HG03060 (cell line): ENCODE measurements around the gene PDE6G.
"Not testable (repeated sequence)": the region's sequence is repeated elsewhere in the genome, so short reads cannot be mapped to it uniquely, and the experiment has no call there.

Experiments
- ATAC-seq: cut with Tn5 transposase; IDR thresholded peaks from one replicate; pipeline ENCODE4 v1.9.1; 2021; ENCODE audit warnings: low read depth, moderate number of reproducible peaks; ENCODE audit not compliant: unreplicated experiment

The PDE6G gene

DNA sequence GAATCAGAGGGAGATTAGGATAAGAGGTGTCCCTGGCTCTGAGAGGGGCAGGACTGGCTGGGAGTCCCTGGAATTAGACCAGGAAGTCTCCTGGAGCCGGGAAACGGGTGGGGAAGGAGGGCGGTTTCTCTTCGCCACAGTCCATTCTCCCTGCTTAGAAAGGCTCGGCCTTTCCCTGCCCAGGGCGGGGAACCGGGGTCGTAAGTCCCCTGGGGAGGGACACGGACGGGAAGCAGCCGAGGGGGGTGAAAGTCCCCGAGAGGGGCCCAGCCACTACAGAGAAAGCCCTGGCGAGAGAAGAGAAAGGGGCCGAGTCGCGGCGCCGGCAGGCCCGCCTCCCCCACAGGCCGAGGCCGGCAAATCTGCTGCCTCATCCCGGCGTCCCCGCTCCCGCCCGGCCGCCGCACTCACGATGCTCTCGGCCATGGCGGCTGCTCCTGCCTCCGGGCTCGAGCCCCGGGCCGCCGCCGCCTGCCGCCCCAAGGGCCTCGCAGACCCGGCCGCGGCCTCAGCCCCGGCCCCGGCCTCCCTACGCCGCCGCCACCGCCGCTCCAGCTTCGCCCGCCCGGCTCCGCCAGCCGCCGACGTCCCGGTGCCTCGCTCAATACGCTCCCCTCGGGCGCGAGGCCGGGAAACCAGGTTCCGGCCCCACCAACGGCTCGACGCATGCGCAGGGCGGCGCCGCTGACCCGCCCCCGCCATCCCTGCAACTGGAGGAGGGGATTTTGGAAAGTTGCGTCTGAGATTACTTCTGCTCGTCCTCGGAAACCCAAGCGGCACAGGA, 19.6 kb downstream of the PDE6G start, which contains the start of the genes NPLOC4 and TSPAN10:
TSS of gene NPLOC4 (minus strand) at position 608 of the 784 bp plus-strand sequence. CDS start at position 426, 182 bp downstream.
TSS of gene TSPAN10 (plus strand) at position 692 of the 784 bp plus-strand sequence. CDS start 5,217 bp downstream, outside the sequence.
- ATAC-seq = peak; percentile 66

DNA sequence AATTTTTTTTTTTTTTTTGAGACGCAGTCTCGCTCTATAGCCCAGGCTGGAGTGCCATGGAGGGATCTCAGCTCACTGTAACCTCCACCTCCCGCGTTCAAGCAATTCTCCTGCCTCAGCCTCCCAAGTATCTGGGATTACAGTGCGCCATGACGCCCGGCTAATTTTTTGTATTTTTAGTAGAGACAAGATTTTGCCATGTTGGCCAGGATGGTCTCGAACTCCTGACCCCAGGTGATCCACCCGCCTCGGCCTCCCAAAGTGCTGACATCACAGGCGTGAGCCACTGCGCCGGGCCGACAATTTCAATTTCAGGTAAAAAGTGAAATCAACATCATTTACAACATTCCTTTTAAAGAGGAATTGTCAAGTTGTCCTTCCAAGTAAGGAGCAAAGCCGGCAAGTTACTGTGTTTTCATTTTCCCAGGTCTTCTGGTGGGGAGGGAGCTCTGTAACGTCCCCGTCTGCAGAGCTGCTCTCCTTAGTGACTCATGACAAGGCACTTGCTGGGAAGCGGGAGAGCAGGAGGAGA, 20.3 kb downstream of the PDE6G start:
- no peak for ATAC-seq

DNA sequence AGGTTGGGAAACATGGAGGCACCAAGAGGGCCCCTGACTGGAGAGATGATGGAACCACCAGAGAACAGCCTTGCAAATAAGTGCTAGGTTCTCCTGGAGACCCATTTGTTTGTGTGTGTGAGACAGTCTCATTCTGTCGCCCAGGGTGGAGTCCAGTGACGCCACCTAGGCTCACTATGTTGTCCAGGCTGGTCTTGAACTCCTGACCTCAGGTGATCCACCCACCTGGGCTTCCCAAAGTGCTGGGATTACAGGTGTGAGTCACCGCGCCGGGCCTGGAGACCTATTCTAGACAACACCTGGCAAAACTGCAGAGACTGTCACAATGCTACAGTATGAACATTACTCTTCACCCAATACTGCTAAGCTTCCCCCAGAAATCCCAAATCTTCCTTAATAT, 20.9 kb downstream of the PDE6G start:
- no peak for ATAC-seq

DNA sequence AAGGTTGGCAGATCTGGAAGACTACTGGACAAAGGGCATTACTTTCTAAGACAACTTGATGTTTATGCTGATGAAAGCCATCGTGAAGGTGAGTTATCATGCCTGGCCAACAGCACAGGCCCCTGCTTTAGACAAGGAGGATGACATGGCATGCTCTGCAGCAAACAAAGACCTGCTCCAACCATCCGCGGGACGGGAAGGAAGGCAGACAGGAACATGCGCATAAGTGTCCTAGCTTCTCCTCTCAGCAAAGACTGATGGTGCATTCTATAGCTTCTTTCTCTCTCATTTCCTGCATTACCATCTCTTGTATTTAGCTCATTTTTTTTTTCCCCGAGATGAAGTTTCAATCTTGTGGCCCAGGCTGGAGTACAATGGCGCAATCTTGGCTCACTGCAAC, 24.9 kb downstream of the PDE6G start:
- no peak for ATAC-seq

DNA sequence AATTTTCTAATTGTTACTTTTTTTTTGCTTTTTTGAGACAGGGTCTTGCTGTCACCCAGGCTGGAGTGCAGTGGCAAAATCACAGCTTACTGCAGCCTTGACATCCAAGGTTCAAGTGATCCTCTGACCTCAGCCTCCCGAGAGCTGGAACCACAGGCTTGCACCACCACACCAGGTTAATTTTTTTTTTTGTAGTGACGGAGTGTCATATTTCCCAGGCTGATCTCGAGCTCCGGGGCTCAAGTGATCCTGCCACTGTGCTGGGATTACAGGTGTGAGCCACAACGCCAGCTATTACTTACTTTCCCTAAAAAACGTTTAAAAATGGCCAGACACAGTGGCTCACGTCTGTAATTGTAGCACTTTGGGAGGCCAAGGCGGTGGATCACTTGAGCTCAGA, 26.1 kb downstream of the PDE6G start:
- ATAC-seq = no peak

DNA sequence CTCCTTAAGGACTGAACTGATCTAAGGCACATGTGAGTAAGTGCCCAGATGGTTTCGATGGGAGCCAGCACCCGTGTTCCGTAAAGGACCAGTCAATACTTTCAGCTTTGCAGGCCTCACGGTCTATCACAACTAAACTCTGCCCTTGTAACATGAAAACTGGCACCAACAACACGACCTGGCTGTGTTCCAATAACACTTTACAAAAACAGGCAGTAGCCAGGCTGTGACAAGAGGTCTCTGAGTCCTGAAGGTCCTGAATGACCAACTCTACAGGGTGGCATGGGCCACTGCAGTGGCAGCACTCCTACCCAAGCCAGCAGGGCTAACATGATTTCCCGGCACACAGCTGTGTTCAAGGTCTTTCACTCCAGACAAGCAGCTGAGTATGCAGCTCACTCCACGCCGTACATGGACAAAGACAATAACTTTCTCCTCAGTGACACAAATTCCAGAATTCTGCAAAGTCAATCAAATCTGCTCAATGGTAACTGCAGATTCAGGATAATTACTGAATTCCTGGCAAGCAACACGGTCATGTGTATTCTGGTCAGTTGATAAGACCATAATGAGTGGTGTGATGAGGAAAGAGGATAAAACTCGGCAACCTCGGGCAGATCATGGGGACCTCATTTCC, 34.7 kb downstream of the PDE6G start:
- ATAC-seq = no peak

DNA sequence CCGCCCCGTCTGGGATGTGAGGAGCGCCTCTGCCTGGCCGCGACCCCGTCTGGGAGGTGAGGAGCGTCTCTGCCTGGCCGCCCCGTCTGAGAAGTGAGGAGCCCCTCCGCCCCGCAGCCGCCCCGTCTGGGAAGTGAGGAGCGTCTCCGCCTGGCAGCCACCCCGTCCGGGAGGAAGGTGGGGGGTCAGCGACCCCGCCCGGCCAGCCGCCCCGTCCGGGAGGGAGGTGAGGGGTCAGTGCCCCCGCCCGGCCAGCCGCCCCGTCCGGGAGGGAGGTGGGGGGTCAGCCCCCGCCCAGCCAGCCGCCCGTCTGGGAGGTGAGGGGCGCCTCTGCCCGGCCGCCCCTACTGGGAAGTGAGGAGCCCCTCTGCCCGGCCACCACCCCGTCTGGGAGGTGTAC, 38.0 kb downstream of the PDE6G start:
- ATAC-seq = not testable (repeated sequence)

DNA sequence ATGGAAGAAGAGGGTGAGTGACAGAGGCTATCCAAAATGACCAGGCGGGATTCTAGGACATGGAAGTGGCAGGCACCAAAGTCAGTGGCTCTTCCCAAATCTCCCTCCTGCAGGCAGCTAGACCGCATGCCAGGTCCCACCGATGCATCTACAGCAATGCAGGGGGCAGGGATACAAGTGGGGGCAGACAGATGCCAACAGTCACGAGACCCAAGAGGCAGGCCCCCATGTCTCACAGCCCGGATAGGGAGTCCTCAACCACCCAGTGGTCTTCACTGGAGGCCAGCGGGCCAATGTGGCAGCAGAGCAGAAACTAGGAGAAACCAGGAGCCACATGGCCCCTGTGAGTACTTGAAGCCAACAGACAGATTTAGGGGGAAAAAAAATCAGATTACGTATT, 39.5 kb downstream of the PDE6G start:
- ATAC-seq = no peak

DNA sequence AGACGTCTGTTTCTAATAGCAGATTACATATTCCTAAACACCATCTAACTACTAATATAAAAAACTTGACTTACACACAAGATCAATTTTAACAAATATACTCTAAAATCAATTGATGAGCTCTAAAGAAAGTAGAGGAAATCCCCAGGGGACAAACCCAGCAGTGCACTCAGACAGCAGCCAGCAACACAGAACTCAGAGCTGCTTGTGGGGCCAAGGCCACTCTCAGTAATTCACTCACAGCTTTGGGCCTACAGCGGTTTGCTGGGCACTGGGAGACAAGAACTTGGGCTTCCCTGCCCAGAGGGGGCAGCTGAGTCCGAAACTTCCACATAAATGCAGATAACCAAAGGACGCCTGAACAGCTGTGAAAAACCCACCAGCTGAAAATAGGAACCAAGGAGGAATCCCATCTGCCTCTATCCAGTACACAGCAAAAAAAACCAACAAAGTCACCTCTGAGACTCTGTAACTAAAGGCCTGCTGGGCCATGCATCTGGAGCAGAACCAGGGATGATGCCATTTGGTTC, 40.9 kb downstream of the PDE6G start:
- no peak for ATAC-seq

DNA sequence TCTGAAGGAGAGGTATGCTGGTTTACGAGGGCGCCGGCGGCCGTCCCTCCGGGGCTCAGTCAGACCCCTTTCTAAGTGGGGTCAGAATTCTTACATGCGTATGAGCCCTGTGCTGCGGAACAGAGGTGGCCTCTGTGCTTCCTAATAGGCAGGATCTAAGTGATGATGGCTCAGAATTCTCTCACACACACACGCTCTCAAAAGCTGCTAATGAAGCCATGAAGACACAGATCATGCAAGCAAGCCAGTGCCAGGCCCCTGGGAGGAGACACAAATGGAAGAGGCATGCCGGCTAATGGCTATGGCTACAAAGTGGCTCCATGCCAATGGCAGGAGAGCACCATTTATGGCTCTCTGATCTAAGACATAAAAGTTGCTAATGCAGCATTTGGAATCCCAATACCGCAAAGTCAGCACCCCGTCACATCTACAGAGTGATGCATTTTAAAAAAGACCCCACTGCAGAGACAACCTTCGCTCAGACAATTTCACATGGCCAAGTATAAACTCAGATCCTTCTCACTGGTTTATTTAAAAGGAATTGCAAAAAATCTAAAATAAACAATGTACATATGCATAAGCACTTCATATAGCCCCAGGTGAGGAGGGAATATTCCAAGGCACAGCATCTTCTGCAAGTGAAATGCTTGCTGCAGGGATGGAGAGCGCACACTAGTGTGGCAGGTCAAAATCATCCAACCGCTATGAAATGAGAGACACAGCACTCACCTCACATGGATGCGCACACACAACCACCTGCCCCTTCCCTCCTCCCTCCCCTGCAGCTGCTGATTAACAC, 44.0 kb downstream of the PDE6G start:
- ATAC-seq = no peak

DNA sequence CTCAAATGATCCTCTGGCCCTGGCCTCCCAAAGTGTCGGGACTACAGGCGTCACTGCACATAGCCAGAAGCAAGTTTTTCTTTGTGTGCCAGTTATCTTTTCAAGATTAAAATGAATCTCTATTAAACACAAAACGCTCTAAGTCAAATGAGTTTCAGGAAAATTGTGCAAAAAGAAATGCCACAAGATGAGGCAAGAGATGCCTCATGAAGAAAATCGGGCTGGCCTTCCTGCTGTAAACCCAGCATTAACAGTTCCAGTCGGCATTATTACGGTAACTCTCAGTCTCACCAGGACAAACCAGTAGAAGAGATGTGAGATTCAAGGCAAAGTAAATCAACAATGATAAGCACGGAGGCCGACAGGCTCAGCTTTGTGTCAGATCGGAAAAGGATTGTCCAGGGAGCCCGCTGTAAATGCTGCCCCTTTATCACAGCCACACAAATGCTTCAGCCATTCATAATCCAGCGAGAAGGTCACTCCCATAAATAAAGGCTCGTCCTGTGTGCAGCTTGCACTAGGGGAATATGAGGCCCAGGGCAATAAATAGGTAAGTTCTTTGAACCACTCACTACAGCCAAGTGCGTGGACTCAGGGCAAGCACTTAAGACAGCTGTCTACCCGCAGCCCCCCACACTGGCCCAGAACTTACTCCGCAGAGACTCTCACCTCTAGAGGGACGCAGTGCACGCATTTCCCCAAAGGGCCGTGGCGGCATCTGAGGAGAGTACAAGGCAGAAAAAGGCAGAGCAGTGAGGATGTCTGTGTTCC, 46.6 kb downstream of the PDE6G start:
- ATAC-seq = no peak

DNA sequence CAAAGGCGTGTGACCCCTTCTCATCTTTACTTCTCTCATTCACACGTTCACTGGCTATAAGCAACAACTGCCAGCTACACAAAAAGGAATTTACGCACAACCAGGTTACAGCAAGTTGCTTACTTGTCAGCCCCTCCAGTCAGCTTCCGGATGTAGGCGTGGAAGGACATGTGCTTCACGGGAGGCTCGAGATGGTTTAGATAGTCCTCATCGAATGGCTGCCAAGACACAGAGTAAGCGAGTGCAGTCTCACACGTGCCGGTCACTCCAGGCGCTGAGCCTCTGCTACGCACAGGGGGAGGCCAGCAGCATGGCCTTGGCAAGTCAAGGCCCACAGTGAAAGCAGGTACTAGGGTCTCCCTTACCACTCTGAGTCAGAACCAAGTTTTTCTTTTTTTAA, 47.7 kb downstream of the PDE6G start:
- ATAC-seq = no peak

DNA sequence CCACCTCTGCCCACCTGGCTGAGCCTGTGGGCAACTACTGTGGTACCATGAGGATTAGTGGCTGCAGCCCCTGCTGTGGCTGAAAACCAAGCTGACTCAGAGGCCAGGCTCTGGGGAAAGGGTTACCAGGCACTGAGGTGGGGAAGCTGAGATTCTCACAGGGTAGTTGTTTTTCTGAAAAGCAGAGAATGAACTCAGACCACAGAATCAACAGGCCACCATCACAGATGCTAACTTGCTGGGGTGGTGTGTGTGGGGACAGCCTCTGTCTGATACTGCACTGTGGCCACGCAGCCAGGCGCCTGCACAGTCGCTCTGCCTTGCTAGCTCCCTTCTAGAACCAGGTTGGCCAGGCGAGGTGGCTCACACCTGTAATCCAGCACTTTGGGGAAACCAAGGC, 48.3 kb downstream of the PDE6G start:
- ATAC-seq = no peak

DNA sequence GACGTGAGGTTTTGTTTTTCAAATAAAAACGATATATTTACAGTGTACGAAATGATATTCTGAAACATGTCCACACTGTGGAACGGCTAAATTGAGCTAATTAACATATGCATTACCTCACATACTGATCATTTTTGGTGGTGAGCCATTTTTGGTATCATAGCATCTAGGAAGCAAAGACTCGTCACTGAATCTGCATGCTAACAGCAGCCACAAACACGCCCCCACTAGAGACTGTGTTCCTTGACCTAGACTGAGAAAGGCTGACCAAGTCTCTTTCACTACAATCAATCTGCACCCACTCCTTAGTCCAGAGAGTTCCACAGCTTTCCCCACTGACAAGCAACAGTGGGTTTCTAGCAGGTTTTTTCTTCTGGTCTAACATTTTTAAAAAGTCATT, 48.9 kb downstream of the PDE6G start:
- ATAC-seq = no peak

DNA sequence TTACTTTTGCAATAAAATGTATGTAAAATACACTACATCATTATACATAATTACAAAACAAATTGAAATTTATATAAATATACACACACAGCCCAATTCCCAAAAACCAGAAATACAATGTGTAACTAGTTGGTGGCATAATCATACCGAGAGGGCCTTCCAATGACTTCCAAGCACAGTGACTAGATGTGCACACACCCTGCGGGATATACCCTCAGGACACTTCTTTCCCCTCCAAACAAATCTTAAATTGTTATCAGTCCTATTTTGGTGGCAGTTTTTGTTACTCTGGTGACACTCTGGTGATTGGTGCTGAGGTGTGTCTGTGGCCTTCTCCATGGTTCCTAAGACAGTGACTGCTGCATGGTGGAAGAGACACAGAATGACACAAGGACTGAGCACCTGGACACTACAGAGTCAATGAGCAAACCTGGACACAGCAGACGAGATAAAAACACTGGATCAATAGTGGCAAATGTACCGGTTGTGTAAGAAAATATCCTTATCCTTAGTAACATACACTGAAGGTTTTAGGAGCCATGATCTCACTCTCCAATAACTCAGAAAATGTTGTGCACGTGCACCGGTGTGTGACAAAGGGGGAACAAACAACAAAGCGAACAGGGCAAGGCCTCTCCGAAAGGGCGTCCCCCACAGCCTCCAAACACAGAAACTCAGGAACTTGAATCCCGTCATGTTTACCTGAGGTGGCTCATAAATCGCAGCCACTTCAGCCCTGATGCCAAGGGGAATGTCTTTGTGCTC, 52.3 kb downstream of the PDE6G start:
- no peak for ATAC-seq

DNA sequence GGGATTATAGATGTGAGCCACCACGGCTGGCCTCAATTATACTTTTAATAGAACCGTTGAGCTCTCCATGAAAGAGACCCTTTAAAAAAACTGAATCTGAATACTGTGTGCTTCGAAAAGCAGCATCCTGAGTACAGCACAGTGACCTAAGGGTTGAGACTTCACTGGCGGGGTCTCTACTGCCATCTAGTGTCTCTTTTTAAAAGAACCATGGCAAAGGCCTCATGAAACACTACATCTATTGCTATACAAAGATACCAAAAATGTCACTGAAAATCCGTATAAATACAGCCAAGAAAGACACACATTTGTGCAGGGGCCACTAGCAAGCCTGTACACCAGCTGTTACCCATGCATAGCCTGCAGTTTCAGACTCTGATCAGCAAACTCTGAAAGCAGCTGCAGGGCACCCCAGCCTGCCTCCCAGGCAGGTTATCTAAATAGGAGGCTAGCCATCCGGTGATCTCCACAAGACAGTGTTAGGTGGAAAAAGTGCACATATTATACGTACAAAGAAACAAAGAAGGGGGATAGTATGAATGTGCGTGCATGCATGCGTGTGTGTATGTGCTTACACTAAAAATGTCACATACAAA, 54.7 kb downstream of the PDE6G start:
- ATAC-seq = no peak
